NCI-H526 (cell line): Measurements from ENCODE around the gene PTPRF.

Source experiments
- DNase-seq, 2 experiments: peaks; one replicate each; lab custom pipeline; 2025; lab: John Stamatoyannopoulos, UW

PTPRF gene

DNA sequence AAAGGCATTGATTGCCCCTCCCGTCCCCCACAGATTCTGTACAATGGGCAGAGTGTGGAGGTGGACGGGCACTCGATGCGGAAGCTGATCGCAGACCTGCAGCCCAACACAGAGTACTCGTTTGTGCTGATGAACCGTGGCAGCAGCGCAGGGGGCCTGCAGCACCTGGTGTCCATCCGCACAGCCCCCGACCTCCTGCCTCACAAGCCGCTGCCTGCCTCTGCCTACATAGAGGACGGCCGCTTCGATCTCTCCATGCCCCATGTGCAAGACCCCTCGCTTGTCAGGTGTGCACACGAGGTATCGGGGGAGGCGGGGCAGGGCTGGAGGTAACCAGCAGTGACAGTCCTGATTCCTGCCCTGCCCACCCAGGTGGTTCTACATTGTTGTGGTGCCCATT lies 74.5 kb downstream of the PTPRF start:
- DNase-seq = no peak

DNA sequence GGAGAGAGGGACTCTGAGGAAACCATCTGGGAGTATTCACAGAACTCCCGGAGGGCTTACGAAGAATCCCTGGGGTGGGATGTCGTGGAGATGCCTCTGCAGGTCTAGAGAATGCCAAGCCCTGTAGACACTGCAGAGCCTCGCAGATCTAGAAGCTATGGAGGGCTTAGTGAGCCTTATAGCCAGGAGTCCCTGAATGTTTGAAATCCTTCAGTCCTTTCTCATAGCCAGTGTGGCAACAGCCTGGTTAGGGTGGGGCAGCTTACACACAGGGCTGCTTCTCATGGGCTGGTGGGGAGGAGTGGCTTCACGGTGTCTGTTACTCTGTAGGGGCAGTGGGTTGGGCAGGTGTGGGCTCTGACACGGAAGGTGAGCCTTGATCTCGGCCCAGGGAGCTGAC lies 75.1 kb downstream of the PTPRF start:
- no peak for DNase-seq

DNA sequence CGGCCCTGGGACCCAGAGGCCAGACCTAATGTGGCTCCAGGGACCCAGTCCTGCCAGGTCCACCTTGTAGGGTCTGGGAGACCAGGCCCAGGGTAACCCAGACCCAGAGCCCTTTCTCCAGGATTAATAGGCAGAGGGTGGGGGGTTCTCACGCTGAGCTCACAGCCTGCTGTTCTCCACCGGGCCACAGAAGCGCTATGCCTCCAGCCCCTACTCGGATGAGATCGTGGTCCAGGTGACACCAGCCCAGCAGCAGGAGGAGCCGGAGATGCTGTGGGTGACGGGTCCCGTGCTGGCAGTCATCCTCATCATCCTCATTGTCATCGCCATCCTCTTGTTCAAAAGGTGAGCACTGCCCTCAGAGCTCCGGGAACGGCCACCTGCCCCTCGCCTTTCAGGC lies 75.9 kb downstream of the PTPRF start:
- no peak for DNase-seq

DNA sequence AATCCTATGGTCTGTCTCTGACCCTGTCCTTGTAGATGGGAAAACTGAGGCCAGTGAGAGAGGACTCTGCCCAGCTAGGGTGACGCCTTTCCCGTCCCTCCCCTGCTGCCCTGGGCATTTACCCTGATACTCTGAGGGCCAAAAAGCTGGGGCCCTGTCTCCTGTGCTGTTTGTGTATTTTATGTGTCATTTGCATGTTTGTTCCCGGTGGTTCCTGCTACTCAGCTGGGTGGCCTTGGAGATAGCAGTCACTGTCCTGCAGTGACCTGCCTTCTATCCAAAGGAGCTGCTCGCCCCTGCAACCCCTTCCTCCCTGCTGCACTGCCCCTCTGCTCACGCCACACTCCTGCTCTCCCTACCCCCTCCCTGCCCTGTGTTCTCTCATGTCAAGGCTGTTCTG lies 78.1 kb downstream of the PTPRF start:
- peak; percentile 67 to 87 for DNase-seq

DNA sequence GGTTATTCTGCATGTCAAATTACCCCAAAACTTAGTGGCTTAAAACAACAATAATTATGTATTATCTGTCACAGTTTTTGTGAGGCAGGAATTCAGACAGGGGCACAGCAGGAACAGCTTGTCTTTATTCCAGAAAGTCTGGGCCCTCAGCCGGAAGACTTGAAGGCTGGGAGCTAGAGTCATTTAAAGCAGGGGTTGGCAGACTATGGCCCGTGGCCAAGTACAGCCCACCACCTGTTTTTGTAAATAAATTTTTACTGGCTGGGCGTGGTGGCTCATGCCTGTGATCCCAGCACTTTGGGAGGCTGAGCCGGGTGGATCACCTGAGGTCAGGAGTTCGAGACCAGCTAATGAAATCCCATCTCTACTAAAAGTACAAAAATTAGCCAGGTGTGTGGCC lies 79.7 kb downstream of the PTPRF start:
- DNase-seq = no peak

DNA sequence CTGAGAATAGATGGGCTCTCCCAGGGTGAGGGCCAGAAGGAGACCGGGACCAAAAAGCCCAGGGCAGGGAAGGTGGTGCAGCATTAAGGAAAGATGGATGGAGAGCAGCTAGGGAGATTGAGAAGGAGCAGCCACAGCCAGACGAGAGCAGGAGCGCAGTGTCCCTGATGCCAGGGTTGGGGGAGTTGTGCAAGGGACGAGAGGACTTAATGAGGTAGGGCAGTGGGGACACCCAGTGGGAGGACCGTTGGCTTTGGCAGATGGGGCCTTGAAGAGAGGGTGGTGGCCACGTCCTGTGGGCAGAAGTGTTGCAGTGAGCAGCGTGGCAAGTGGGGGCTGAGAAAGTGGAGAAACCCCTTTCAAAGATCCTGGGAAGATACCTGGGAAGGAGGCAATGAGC lies 81.3 kb downstream of the PTPRF start:
- no peak for DNase-seq

DNA sequence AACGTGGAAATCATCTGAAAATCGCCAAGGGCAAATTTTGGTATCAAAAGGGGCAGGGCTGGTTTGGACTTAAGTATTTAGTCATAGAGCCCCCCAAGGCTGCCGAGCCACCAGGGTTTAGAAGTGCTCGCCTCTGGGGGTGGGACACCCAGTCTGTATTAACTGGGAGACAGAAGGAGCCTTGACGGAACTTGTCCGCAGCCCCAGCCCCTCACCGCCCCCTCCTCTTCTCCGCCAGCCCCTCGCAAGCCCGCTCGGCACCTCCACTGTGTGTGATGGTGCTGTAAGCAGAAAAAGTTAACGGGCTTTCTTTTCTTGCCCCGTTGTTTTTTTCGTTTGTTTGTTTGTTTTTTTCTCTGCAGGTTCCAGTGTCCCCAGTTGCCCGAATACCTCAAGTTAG lies 81.7 kb downstream of the PTPRF start:
- DNase-seq = no peak

DNA sequence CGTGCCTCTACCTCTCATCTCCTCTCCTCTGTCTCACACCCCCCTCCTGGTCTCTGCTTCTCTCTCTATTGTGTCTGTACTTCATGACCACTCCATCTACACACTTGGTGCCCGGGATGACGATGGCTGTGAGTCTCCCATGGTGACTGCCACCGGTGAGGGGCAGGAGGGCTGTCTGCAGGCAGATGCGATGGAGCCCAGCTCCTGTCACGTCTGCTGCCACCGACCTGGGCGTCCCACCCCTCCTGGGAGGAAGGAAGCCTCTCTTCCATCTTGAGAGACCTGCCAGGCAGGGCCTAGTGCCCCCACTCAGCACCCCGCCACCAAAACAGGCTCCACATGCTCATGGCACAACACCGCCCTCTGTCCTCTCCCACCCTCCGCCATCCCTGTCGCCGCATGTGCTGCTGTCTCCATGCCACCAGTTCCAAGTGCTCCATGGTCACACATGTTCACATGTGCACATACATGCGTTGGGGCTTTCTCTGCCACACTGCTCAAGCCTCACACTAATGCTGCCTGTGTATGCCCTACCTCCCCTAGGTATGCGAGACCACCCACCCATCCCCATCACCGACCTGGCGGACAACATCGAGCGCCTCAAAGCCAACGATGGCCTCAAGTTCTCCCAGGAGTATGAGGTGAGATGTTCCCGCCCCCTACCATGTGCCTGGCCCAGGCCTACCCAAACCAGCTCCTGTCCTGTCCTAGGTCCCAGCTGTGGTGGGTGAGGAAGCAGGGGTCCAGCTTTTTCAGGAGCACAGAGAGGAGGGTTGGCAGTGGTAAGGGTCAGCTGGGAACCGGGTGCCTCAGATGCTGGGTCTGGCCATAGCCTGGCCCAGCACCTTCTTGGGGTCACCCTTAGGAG lies 82.6 kb downstream of the PTPRF start:
- DNase-seq = no peak

DNA sequence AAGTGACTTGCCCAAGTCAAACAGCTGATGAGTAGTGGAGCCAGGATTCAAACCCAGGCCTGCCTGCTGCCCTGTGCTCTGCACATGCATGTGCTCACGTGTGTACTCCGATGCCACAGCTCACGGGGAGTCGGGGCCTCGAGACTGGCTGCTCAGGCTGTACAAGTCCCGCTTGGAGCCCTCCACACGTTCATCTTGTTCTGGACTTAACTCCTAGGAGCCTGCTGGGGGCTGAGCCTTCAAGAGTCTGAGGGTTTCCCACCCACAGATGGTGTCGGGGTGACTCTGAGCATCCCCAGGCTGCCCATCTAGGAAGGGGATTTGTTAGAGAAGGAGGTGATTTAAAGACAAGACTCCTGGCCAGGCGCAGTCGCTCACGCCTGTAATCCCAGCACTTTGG lies 83.5 kb downstream of the PTPRF start:
- DNase-seq = no peak

DNA sequence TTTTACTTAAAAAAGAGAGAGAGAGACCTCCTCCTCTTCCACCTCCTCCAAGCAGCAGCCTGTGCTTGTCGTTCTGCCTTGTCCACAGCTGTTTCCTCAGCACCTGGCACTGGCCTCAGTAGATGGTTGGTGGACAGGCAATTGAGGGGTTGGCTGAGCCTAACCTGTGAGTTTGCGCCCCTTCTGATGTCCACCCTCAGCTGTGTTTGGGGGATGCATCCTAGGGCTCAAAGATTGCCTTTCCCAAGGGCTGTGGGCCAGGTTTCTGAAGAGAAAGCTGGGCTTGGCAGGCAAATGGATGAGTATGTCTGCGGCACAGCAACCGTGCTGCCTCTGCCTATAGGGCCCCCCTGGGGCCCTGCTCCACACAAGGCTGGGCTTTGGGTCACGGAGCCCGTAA lies 84.2 kb downstream of the PTPRF start:
- no peak for DNase-seq

DNA sequence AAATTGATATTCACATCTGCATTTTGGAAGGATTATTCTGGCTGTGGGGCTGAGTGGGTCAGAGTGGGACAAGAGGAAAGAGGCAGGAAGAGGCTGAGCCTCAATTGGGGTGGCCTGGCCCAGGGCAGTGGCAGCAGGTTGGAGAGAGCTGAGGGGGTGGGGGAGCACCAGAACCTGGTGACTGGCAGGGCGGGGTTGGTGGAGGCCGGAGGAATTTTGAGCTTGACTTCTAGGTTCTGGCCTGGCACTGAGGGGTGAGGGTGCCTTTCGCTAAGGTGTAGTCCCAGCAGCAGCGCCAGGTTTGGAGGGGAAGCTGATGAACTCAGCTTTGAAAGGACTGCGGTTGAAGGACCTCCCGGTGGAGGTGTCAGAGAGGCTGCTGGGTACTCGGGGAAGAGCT lies 85.7 kb downstream of the PTPRF start:
- DNase-seq = no peak

DNA sequence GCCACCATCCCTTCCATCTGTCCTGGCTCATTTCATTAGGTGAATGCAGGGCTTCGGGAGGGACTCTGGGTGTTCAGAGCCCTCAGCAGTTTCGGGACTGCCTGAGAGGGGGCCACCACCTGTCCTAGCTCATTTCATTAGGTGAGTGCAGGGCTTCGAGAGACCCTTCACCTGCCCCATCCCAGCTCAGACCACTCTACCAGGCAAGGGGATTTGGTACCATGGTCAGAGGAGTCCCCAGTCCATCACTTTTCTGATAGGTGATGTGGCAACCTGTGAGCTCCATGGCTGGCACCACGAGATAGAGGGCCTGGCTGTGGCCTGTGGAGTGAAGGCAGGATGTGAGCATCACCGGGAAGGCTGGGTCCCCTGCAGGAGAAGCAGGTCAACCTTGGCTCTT lies 86.3 kb downstream of the PTPRF start:
- no peak for DNase-seq

DNA sequence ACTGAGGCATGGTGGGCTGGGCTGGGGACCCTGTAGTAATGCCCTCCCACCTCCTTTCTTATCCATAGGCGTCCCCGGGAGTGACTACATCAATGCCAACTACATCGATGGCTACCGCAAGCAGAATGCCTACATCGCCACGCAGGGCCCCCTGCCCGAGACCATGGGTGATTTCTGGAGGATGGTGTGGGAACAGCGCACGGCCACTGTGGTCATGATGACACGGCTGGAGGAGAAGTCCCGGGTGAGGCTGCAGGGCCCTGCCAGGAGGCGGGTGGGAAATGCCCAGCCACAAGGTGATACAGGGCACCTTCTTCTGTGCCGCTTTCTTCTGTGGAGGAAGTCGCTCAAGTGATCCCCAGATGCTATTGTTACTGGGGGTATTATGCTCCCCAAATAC lies 87.0 kb downstream of the PTPRF start:
- no peak for DNase-seq

DNA sequence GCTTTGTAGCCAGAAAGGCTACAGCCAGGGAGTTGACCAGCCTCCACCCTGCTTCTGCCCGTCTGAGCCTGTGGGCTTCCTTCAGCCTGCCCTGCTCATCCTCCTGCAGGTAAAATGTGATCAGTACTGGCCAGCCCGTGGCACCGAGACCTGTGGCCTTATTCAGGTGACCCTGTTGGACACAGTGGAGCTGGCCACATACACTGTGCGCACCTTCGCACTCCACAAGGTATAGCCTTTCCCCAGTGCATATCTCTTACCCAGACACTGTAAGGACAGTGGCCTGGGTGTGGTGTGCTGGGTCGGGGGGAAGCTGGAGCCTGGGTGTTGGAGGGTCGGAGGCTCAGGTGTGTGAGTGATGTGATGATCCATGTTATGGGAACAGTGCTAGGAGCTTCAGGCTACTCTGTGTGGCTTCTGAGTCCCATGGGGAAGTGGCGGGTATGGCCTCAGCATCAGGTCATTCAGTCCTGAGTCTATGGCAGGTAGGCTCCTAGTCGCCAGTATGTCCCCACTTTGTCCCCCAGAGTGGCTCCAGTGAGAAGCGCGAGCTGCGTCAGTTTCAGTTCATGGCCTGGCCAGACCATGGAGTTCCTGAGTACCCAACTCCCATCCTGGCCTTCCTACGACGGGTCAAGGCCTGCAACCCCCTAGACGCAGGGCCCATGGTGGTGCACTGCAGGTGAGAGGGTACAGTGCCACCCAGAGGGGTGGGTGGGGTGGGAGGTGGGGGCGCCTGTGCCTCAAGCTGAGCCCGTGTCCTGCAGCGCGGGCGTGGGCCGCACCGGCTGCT lies 88.0 kb downstream of the PTPRF start:
- no peak for DNase-seq

DNA sequence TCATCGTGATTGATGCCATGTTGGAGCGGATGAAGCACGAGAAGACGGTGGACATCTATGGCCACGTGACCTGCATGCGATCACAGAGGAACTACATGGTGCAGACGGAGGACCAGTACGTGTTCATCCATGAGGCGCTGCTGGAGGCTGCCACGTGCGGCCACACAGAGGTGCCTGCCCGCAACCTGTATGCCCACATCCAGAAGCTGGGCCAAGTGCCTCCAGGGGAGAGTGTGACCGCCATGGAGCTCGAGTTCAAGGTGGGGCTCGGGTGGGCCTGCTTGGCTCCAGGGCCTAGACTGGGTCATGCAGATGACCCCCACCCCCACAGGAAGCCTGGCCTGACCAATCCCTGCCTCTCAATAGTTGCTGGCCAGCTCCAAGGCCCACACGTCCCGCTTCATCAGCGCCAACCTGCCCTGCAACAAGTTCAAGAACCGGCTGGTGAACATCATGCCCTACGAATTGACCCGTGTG lies 88.7 kb downstream of the PTPRF start:
- no peak for DNase-seq

DNA sequence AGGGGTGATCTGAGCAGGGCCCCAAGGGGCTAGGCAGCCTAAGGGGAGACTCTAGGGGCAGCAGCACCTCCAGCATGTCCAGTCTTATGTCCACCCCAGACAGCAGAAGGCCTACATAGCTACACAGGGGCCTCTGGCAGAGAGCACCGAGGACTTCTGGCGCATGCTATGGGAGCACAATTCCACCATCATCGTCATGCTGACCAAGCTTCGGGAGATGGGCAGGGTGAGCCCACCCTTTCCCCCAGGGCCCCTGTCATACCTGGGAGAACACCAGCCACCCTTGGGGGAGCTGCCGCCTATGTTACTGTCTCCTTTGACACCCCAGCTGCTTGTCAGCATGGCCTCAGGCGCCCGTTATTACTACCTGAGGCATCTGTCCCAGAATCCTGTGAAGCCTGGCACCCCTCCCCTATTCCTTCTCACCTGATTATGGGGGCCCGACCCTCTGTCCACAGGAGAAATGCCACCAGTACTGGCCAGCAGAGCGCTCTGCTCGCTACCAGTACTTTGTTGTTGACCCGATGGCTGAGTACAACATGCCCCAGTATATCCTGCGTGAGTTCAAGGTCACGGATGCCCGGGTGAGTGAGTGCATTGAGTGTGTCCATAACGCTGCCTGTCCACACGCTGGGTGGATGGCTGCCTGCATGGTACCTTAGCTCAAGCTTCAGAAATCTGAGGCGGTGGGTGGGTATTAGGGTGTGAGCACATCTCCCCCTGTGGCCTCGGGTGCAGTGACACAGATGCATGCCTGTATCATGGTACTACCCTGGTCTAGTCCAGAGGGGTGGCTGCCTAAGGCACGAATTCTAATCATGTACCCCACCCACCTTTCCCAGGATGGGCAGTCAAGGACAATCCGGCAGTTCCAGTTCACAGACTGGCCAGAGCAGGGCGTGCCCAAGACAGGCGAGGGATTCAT lies 89.6 kb downstream of the PTPRF start:
- no peak for DNase-seq

DNA sequence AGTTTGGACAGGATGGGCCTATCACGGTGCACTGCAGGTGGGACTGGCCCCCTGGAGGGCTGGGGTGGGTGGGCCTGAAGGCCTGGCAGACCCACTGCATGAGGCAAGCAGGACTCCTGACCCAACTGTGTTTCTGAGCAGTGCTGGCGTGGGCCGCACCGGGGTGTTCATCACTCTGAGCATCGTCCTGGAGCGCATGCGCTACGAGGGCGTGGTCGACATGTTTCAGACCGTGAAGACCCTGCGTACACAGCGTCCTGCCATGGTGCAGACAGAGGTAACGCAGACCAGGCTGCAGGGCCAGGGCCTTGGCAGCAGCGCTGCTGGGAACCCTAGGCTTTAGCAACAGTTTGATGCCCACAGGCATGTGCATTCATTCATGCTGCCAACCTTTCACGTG lies 90.3 kb downstream of the PTPRF start:
- no peak for DNase-seq

DNA sequence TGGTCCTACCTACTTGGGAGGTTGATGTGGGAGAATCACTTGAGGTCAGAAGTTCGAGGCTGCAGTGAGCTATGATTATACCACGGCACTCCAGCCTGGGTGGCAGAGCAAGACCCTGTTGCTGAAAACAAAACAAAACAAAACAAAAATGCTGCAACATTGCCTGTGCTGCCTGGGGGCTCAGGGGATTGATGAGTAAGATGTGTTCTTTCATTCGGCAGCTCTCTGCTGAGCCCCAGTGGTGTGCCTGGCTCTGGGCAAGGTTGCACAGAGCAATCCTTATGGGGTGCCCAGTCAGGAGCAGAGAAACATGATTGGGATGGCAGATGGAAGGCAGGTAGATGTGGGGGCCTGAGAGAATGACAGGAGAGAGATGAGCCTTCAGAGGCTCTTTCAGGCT lies 90.7 kb downstream of the PTPRF start:
- no peak for DNase-seq

DNA sequence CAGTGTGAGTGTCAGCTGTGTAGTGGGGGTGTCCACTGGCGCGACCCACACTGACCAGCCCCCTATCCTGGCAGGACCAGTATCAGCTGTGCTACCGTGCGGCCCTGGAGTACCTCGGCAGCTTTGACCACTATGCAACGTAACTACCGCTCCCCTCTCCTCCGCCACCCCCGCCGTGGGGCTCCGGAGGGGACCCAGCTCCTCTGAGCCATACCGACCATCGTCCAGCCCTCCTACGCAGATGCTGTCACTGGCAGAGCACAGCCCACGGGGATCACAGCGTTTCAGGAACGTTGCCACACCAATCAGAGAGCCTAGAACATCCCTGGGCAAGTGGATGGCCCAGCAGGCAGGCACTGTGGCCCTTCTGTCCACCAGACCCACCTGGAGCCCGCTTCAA lies 91.2 kb downstream of the PTPRF start:
- DNase-seq = no peak

DNA sequence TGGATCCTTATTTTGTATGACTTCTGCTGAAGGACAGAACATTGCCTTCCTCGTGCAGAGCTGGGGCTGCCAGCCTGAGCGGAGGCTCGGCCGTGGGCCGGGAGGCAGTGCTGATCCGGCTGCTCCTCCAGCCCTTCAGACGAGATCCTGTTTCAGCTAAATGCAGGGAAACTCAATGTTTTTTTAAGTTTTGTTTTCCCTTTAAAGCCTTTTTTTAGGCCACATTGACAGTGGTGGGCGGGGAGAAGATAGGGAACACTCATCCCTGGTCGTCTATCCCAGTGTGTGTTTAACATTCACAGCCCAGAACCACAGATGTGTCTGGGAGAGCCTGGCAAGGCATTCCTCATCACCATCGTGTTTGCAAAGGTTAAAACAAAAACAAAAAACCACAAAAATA lies 91.8 kb downstream of the PTPRF start:
- DNase-seq = no peak

DNA sequence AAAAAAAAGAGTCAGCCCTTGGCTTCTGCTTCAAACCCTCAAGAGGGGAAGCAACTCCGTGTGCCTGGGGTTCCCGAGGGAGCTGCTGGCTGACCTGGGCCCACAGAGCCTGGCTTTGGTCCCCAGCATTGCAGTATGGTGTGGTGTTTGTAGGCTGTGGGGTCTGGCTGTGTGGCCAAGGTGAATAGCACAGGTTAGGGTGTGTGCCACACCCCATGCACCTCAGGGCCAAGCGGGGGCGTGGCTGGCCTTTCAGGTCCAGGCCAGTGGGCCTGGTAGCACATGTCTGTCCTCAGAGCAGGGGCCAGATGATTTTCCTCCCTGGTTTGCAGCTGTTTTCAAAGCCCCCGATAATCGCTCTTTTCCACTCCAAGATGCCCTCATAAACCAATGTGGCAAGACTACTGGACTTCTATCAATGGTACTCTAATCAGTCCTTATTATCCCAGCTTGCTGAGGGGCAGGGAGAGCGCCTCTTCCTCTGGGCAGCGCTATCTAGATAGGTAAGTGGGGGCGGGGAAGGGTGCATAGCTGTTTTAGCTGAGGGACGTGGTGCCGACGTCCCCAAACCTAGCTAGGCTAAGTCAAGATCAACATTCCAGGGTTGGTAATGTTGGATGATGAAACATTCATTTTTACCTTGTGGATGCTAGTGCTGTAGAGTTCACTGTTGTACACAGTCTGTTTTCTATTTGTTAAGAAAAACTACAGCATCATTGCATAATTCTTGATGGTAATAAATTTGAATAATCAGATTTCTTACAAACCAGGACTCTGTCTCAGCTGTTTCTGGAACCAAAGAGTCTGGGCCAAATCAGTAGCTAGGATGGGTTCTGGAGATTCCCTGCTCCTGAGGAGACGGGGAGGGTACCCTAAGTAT lies 92.5 kb downstream of the PTPRF start:
- DNase-seq = no peak
